Fibroblast of skin of left biceps (primary cell): ENCODE measurements around the gene HSPG2.
"Not testable (repeated sequence)": the region's sequence is repeated elsewhere in the genome, so short reads cannot be mapped to it uniquely, and the experiment has no call there.

ENCODE experiments used
- DNase-seq, 2 experiments: peaks; one replicate each; pipeline ENCODE4 v3.0.0-alpha.2; 2013; ENCODE audit warnings: low read depth in 2 of 2

HSPG2 gene

DNA sequence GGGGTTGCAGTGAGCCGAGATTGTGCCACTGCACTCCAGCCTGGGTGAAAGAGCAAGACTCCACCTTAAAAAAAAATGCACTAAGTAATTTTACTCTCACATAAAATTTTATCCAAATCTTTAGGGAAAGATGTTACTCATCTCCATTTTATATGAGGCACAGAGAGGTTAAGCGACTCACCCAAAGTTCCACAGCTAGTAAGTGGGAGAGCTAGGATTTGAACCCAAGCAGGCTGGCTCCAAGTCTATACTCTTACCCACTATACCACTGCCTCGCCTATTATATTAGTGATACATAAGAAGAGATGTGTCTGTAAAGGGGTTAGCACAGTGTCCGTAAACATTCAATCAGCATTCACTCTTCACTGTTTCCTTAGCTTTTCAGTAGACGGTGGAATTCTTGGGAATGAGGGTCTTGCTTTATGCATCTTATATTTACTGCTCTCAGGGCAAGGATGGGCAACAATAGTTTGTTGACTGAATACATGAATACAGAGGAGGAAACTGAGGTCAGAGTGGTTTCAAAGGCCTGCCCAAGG is 109.9 kb downstream of the HSPG2 start:
- DNase-seq, result no peak

DNA sequence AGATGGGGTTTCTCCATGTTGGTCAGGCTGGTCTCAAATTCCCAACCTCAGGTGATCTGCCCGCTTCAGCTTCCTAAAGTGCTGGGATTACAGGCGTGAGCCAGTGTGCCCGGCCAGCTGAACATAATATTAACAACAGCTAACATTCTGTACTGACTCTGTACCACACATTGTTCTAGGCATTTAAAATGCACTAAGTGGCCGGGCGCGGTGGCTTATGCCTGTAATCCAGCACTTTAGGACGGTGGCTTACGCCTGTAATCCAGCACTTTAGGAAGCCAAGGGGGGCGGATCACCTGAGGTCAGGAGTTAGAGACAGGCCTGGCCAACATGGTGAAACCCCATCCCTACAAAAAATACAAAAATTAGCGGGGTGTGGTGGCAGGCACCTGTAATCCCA is 110.4 kb downstream of the HSPG2 start:
- DNase-seq, result not testable (repeated sequence)

DNA sequence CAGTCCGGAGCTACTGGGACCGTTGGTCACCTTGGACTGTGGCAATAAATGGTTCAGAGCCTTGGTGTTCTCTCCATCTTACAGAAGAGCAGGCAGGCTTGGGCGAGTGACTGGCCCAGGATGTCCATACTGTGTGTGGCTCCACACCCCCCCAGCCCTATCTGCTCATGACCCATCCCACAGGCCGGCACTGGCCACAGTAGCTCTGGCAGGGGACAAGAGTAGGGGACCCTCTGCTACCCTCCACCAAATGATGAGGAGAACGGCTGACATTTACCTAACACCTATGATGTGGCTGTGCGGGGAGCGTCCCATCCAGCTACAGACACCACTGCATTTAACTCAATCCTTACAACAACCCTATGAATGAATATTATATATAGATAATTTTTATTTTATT is 111.7 kb downstream of the HSPG2 start:
- DNase-seq, result no peak

DNA sequence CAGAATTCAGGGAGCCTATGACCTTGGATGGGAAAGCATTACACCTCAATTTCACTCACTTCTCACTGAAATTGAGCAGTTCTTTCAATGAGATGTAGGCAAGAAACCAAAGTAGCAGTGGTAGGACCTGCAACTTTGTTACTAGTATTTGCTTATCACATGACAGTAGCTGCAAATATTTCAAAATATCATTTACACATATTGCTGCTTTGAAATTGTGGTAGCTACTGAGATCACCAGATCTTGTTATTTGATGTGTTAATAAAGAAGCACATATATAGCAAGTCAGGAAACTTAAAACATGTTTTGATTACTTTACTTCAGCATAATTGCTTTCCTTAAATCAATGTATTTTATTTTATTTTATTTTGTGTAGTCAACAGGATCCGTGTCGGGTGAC is 112.2 kb downstream of the HSPG2 start:
- DNase-seq, result no peak

DNA sequence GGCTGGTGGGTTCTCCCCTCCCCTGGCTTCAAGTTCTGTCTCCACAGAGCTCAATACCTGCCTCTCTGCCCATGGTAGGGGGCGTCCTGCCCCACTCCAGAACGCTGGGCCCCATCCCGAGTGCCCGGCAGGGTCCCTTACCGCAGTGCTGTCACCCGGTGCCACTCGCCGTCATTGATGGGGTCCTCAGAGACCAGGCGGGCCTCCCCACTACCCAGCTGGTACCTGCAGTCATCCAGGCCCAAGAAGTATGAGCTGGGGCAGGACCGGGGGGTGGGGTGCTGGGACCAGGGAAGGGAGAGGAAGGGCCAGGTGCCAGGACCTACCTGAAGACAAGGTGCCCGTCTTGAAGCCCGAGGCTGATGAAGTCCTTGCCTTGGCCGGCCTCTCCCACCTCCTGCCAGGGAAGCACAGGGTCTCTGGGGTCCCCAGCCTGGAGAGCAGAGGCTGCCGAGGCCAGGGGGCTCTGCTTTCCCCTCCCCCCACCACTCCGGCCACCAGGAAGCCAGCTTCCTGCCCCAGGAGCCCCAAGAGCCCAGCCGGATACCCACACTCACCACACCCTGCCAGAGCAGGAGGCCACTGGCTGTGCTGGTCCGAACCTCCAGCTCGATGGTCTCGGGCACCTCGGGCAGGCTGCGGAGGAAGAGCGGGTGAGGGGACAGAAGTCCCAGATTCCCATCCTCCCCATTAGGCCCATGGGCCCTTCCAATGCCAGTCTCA is 113.0 kb downstream of the HSPG2 start:
- no peak for DNase-seq

DNA sequence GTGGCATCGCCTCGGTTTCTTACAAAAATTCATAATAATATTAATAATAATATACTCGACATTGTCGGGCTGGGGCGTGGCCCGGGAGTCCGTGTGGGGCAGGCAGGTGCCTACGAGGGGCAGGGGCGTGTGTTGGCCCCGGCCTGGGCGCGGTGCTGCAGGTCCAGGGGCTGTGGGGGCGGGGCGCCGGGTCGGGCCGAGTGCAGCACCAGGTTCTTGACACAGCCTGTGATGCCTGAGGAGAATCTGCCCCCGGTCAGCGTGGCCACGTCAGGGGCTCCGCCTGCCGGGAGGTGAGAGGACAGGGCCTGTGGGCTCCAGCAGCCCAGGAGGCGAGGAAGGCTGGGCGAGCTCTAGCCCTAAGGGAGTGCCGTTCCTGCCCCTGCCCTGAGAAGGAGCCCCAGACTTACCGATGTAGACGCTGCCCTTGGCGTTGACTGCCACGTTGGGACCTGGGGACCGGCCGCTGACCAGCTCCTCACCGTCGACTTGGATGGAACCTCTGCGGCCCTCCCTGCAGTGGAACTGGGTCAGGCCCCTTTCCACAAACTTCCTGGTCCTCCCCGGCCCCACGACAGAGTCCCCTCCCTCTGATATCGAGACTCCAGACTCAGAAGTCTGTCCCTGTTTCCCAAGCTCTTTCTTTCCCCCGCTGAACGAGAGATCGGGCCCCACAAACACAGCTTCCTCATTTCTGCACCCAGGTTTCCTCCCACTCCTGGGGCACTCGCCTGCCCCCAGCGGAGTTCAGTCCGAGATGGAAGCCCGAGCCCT is 113.7 kb downstream of the HSPG2 start:
- no peak for DNase-seq

DNA sequence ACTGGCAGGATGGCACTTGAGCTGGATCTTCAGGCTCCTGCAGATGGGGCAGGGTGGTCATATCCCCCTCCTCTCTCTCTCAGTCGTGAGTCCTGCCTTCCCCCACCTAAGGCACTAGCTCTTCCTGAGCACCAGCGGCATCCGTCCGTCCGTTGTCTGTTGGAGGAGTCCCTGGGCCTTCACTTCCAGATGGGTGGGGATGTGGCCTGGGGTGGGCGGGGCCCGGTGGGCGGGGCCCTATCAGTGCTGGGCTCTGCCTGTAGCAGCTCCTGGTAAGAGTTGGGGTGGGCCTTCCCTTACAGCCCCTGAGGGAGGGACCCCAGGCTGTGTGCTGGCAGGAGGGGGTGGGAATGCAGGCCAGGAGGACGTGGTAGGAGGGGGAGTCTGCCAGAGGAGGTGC is 114.8 kb downstream of the HSPG2 start:
- DNase-seq, result no peak

DNA sequence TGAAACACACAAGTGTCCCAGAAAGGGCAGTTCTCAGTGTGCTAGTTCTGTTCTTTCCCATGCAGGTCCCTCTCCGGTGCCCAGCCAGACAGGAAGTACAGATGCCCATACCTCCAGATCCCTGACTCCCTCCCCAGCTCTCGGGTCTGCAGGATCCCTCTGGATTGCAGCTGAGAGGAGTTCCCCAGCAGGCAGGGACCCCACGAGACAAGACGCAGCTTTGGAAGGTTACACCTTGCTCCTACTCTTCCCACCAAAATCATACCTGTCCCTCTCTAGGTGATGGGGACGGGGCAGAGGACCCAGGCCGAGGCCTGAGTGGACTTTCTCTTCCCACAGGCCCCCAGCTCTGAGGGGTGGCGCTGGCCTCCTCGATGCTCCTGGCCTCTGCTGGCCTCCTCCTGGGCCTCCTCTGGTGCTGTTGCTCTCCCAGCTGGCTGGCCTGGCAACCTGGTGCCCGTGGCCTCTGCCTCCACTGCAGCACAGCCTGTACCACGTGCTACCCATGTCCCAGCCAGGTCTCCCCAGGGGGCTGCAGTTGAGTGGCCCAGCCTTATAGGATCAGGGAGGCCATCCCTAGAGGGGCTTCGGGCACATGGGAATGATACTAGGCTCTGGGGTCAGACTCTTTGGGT is 115.6 kb downstream of the HSPG2 start:
- no peak for DNase-seq

DNA sequence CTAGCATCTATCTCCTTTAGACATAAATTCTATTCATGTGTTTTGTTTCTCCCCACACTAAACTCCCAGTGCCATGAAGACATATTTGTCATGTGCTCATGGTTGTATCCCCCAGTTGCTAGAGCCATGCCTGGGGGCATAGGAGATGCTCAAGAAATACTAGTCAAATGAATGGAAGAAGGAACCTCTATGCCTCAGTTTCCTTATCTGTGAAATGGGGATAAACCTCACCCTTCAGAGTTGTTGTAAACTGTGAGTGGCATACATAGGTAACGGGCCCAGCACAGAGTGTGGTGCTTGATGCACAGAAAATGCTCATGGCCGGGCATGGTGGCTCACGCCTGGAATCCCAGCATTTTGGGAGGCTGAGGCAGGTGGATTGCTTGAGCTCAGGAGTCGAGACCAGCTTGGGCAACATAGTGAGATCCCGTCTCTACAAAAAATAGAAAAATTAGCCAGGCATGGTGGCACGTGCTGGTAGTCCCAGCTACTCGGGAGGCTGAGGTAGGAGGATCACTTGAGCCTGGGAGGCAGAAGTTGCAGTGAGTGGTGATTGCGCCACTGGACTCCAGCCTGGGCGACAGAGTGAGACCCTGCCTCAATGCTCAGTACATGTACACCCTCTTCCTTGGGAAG is 116.4 kb downstream of the HSPG2 start:
- DNase-seq, result no peak

DNA sequence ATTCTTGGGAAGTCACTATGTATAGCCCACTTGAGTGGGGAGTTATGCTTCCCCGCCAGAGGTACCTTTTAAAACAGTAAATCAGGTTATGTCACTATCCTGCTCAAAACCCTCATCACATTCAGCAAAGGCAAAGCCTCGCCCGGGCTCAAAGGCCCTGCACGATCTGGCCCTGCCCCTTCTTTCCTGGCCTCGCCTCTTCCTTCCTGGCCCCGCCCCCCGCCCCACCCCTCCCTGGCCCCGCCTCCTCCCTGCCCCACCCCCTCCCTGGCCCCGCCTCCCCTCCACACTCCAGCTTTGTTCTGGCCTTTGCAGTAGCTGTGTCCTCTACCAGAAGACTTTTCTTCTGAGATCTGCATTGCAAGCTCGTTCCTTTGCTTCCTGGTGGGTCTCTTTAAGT is 118.5 kb downstream of the HSPG2 start:
- DNase-seq, result no peak

DNA sequence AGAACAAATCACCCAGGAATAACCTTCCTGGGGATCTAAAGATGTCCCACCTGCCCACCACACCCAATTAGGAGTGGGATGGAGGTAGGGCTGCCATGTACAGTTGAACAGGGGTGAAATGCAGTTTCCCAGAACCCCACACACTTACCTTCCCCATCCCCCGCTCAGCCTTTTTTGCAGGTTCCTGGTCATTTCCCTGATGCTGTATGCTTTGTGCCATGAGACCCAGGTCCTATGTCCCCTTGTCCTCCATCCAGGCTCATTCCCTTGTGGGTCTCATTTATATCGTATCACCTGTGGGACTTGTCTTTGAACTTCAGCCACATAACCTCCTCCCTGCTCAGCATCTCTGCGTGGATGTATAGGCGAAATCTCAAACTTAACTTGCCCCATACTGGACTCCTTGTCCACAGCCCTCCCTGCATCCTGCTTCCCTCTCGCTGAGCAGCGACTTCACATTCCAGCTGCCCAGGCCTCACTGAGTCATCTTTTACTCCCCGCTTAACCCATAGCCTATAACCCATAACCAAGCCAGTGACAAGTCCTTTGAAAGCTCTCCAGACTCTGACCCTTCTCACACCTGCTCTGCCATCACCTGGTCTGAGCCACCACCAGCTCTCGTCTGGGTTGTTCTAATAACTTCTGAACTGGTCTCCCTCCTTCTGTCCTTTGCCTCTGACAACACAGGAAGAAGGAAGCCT is 120.4 kb downstream of the HSPG2 start:
- no peak for DNase-seq

DNA sequence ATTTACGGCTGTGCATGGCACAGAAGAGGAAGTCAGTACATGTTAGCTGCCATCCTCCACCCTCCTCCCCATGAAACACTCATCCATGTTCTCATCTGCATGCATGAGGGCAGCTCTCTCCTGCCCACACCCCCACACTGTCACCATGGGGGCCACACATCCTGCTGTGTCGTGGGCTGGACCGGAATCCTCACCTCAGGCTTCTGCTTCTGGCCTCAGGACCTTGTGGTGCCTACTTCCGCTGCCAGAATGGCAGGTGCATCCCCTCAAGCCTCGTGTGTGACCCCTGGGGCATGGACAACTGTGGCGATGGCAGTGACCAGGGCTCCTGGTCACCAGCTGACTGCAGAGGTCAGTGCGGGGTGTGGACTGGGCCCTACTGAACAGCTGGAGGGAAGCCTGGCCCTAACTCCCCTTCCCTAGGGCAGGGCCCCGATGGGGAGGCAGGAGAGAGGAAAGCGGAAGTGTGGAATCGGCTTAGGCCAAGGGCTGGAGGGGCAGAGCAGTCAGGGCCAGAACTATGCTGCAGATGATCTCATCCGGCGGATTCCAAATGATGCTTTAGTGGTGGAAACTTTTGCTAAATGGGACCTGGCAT is 121.3 kb downstream of the HSPG2 start:
- DNase-seq, result no peak

DNA sequence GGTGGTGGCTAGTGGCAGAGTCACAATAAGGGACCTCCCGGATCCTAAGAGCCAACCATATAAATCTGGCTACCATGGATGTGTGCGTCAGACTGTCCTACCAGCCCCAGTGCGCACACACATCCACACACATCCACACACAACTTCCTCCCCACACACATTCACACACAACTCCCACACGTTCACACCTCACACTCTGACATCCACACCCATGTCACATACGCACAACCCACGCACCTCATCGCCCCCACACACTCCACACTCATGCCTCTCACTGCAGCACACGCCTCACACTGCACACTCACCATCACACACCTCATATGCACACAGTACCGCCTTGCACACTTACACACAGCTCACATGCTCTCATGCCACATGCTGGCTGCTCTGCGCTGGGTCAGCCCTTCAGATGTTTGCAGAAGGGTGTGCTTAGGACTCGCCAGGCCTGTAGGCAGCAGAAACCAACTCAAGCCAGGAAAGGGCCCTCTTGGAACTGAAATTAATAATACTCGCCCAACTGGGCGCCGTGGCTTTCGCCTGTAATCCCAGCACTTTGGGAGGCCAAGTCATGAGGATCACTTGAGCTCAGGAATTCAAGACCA is 122.0 kb downstream of the HSPG2 start:
- no peak for DNase-seq

DNA sequence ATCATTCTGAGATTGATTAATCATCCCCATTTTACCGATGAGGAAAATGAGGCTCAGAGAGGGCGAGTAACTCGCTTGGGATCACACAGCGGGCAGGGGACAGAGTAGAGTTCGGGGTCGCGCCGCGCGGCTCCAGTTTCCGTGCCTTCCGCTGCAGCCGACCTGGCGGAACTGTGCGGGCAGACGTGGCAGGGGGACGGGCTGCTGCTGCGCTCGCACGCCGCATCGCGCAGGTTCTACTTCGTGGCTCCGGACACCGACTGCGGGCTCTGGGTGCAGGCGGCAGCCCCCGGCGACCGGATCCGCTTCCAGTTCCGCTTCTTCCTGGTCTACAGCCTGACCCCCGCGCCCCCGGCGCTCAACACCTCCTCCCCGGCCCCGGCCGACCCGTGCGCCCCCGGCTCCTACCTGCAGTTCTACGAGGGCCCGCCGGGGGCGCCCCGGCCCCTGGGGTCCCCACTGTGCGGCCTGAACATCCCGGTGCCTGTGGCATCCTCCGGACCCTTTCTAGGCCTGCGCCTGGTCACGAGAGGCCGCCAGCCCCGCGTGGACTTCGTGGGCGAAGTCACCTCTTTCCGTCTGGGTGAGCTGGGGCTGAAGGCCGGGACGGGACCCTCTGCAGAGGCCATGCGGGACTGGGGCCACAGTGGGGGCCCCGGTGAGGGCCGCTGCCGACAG is 122.7 kb downstream of the HSPG2 start:
- DNase-seq, result no peak

DNA sequence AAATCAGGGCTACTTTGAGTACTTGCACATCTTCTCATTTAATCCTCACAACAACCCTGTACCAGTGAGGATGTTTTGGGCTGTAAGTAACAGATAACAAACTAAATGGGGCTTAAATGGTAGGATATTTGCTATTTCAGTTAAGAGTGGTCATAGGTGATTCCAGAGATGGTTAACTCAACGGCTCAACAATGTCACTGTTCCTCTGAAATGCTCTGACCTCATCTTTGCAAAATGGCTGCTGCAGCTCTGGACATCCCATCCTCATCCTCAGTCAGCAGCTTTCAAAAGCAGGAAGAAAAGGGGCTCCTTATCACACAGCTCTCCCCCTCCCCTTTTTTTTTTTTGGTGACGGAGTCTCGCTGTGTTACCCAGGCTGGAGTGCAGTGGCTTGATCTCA is 123.6 kb downstream of the HSPG2 start:
- DNase-seq, result no peak

DNA sequence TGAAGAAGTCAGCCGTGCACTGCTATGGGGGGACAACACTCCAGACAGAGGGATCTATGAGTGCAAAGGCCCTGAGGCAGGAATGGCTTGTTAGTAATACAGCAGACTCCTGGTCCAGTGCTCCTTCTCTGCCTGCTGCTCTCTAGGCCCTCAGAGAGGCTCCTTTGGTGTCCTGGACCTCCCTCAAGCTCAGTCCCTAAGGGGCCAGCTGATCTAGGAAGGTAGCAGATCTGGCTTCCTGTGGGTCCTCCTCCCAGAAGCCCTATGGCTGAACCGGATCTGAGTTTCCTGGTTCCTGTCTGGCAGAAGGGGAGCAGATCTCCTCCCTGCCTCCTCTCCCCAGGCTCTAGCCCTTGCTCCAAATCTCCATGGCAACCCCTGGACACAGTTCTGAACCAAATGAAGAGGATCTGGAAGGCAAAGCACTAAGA is 125.2 kb downstream of the HSPG2 start, which contains the start of gene LDLRAD2:
Gene LDLRAD2 (plus strand): TSS at position 391 of the 431 bp plus-strand sequence. CDS start 187 bp downstream, outside the sequence.
- no peak for DNase-seq

DNA sequence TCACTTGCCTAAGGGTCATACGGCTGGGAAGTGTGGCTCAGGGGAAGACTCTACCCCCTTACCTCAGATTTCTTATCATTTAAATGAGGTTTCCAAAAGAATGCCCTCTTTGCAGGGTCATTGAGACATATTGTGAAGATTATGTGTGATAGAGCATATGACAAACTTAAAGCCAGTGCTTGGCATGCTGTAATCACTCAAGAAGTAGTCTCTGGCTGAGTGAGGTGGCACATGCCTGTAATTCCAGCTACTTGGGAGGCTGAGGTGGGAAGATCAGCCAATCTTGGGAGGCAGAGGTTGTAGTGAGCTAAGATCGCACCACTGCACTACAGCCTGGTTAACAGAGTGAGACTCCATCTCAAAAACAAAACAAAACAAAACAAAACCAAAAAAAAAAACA is 132.6 kb downstream of the HSPG2 start:
- no peak for DNase-seq

DNA sequence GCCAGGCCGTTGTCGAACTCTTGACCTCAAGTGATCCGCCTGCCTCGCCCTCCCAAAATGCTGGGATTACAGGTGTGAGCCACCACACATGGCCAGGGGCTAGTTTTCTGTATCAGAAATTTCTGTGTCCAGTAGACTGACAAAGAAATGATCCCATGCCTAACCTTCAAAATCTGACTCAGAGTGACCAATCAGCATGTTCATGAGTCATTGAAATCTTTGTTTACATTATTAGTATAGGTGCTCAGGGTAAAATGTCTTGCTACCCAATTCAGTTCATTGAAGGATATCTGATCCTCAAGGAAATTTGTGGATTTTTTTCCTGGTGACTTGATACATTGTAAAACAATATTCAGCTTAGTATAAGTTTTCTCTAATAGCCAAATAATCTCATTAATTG is 136.0 kb downstream of the HSPG2 start:
- DNase-seq, result no peak

DNA sequence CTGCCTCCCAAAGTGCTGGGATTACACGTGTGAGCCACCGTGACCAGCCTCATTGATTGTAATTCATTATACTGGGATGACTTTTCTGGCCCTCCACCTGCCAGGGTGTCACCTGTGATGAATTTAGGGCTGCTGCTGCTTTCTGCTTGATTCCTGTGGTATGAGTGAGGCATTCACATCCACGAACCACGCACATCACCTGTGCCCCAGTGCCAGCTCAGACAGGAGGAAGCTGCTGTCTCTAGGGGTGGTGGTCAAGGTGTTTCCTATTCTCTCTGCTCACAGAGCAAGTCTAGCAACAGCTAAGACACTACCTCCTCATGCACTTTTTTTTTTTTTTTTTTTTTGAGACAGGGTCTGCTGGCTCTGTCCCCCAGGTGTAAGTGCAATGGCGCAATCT is 137.4 kb downstream of the HSPG2 start:
- DNase-seq, result no peak

DNA sequence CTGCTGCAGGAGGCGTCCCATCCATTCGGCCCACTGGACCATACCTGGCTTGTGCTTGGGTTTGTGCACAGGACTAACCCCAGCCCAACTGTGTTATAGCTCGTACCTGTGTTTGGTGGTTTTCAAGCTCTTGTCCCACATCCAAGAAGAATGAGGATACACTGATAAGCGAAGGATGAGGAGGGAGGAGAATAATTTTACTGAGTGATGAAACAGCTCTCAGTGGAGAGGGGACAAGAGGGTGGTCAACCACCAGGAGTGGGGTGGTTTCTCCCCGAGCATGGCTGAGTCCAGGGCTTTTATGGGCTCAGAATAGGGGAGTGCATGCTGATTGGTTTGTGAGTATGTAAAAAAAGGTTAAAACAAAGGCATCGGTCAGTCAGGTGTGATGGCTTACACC is 142.0 kb downstream of the HSPG2 start:
- DNase-seq, result no peak
